HG03469 (cell line): ENCODE data around the gene SLC24A3.

ENCODE experiments used
- ATAC-seq: cut with Tn5 transposase; IDR thresholded peaks from one replicate; pipeline ENCODE4 v1.9.1; 2021; ENCODE audit warnings: mild to moderate bottlenecking, moderate library complexity, moderate number of reproducible peaks; ENCODE audit not compliant: unreplicated experiment

SLC24A3 gene

DNA sequence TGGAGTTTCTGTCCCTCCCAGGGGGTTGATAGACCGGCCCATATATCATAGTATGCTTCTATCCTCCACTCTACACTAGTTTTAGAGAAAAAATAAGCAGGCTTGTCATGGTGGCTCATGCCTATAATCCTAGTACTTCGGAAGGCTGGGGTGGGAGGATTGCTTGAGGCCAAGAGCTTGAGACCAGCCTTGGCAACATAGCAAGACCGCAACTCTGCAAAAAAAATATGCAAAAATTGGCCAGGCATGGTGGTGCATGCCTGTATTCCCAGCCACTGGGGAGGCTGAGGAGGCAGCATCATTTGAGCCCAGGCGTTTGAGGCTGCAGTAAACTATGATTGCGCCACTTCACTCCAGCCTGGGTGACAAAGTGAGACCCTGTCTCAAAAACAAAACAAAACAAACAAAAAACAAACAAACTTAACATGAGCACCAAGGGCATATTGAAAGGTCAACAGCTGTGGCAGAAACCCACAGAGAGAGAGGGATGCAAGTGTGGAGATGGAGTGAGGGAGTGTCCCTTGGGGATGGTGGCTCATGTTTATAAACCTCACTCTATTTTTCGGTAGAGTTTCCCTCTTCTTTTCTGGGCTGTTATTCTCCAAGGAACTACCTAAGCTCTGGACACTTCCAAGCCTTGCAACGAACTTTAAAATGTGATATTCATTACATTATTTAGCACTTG is 24.1 kb downstream of the SLC24A3 start:
- no peak for ATAC-seq

DNA sequence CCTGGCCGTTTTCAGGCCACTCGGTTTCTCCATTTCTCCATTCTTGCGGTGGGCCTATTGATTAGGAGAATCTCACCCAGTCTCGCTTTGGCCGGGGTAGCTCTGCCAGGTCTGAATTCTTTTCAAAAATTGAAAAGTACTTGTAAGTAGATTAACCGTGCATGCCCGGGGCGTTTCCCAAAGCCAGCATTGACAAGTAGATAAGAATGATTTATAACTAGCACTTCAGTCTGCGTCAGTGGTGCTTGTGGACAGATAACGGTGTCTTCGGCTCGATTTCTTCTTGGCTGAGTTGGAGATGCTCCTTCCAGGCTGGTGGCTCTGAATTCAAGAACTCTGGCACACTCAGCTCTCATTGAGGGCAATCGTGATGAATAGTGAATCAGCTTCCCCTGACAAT is 29.0 kb downstream of the SLC24A3 start:
- ATAC-seq = no peak

DNA sequence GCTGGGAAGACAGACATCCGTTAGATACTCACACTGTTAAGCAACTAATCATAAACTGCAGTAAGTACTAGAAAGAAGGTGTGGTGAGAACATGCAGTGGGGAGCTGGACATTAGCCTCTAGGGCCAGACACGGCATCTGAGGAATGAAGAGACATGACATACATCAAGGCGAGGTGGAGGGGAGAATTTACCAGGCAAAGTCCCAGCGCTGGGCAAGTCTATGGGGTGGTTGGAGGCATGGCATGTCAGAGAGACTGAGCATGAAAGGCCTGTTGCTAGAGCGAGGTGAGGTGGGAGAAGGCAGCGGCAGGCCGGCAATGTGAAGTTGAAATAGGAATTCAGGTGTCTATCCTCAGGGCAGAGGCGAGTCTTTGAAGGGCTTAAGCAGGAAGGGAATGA is 31.8 kb downstream of the SLC24A3 start:
- no peak for ATAC-seq

DNA sequence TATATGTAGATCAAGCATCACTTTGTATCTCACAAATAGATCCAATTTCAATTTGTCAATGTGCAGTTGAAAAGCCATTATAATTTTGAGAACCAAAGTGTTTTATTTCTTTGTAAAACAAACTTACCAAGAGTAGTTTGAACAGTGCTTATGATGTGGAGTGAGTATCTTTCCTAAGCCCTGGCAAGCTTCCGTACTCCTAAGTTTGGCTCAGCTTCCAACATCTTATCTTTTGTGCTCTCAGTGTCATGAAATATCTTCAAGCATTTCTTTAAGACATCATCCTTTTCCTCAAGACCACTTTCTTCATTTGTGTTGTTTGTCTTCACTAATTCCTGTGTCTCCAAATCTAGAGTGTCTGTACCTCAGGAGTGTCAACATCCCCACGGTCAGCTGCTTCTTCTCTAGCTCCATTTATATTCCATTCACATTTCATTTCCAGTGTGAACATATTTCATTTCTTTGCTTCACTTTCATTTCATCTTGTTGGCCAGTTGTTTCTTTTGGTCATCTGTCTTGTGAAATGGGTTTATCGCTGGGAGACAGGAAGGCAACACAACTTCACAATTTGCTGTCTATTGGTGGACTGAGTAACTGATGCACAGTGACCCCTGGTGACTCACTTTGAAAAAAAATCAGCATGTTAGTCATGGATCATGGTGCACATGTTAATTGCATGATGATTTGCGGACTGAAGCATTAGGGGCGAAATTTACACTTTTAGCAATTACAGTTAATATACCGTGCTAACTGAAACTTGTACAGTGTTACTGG is 36.9 kb downstream of the SLC24A3 start:
- ATAC-seq = no peak

DNA sequence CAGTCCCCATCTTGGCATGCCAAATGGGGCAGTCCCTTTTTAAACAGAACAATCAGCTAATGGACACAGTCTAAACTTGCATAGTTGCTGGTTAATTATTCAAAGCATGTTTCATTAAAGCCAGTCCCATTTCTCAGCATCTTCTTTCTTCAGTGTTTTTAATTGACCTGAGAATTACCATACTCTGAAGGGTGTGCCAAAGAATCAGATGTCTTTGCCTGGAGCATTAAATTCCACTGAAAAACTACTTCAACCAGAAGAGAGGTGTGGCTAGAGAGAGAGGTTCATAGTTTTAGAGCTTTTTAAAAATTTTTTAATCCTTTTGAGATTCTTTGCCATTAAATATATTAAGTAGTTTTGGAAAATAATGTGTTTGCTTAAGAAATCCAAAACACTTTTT is 37.9 kb downstream of the SLC24A3 start:
- no peak for ATAC-seq

DNA sequence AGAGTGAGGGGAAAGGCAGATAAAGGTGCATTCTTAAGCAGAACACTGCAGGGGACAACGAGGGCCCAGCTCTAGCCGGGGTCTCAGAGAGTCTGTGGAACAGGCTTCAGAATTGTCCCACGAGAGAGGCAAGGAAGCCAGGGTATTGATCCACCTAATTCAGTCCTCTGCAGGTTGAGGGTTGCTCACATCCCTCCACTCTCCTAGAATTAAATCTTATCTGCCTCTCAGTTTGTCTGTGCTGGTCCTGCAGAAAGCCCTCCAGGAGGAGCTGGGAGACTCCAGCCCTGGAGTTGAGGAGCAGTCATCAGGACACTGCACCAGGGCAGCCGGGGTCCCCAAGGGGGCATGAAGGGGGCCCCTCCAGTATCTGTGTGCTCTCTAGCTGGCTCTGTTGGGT is 39.1 kb downstream of the SLC24A3 start:
- ATAC-seq = no peak

DNA sequence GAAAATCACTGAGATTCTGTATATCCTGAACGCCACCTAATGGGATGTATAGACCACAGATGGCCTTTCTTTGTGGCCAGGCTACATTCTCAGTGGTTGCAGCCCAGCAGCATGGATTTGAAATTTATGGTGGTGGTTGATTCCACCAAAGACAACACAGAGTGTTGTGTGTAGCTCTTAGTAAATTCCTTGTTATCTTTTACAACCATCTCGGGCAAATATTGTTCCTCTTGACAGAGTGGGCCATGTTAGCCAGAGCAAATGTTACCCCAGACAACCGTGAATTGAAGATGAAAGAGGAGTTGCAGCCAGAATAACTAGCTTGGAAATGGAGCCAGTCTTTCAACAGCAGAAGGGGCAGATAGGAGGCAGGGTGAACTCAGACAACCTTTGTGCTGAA is 39.5 kb downstream of the SLC24A3 start:
- no peak for ATAC-seq

DNA sequence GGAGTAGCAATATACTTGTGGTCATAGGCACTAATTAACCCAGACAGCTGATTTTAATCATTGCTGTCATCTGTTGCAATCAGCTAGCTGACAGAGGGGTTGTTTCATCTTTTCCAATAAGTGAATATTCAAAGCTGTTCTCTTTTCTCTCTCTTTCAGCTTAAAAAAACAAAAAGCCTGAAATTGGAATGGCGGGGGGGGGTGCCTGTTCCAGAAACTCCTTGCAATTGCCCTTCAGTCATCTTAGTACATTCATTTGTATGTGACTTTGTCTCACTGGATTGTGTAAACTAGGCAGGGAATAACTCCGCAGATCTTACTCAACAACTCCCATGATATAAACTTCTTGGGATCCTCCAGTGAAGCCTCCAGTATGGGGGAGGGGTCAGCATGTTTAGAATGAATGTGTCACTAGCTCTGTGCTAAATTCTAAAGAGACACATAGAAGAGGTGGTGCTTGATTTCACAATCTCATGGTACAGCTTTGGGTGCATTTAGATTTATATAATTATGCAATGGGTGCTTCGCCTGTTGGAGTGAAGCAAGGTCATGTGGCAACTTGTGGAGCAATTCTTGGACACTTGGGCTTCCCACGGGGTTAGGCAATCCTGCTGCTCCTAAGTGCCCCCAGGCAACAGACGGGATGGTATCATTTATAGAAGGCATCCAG is 40.1 kb downstream of the SLC24A3 start:
- ATAC-seq = no peak

DNA sequence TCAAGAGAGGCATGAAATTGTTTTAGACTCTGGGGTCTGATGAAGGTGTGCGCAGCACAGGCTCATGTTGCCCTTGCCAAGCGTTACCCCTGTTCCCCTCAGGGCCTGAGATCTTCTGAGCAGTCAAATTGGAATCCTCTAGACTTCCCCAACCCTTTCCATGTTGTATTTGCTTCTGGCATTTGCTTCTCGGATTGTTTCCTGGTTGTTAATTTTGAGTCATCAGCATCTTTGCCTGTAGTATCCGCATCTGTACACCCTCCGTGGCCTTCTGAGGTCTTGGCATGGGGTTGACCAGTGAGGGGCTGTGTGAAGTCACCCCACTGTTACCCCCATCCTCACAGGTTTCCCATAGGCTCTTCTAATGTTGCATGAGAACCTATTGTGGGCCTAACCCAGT is 40.9 kb downstream of the SLC24A3 start:
- ATAC-seq = no peak

DNA sequence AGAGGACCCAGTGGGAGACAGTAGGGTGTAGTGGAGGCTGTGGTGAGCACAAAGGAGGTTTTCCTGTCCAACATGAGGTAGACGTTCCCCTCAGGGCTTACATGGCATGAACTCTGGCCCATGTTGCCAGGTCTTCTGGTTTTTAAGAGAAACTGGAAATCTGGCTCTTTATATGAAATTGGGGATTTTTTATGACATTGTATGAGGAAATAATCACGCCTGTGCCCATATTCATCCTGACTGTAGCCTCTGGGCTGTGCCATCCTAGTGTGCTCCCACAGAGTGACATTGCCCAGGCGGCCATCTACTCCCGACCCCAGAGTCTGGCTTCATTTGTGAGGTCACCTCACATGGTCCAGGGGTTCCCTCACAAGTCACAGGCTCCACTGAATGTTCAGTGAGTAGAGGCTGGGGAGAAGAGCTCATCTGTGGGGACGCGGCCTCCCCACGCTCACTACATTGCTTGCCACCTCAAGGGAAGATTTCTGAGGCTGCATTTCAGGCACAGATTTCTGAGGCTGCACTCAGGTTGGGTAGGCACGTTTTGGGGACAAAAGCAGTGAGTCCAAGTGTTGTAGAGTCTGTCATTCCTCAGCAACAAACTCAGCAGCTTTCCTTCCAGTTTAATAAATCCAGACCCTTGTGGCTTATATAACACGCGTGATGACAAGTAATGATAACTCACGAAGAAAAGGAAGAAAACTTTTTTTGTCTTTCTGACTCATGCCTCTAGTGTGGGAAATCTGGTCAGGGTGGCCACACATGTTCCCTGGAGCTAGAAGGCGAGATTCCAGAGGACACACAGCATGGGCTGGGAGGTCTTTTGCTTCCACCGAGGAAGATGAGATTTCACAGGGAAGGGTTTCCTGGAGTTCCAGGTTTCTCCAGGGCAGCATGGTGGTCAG is 41.7 kb downstream of the SLC24A3 start:
- ATAC-seq = no peak

DNA sequence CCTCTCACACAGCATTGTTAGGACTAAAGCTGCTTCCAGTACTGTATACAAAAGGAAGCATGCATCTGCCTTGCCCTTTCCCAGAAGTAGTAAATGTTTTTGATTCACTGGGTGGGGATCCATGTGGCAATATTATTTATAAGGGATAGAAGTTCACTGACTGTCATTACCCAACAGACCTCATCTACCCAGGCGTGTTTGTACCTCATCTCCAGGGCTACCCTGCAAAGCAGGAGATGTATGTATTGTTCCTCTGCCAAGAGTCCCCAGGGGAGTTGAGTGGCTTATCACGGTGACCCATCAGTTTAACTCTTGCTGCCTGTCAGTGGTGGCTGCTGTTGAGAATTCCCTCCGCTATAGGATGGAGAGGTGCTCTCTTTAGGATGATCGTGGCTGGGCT is 42.5 kb downstream of the SLC24A3 start:
- no peak for ATAC-seq

DNA sequence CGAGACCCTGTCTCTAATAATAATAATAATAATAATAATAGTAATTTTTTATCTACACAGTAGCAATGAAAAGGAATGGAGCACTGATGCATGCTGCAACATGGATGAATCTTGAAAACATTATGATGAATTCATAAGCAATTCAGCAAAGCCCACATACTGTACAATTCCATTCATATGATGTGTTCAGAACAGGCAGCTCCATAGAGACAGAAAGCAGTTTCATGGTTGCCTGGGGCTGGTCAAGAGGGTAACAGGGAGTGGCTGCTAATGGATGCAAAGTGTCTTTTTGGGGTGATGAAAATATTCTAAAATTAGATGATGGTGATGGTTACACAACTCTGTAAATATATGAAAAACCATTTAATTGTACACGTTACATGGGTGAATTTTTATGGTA is 43.6 kb downstream of the SLC24A3 start:
- ATAC-seq = no peak

DNA sequence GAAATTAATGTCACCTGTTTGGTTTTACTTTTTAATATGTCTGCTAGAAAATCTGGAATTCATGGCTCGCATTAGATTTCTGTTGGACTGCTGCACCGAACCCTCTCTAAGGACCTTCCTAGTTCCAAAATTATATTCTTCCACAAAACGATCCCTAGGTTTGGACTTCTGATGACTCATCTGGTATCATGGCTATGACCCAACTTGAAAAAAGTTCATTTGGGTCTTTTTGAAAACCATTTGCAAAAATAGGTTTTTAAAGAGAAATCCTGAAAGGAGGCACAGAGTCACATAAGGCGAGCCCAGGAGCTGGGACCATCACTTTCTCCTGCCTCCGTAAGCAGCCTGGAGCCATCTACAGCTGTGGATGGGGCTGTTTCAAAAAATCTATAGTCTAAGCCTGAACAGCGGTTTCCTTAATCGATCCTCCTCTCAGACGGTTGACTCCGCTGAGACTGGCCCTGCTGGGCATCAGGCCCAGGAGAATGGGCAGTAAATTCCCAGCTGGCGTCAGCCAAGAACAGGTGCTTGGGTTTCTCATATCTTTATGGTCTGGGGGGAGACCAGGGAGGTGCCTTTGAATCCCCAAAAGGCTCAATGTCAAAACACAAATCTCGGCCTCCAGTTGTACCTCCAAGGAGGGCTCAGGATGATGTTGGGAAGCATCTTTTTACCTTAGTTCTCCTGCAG is 44.6 kb downstream of the SLC24A3 start:
- no peak for ATAC-seq

DNA sequence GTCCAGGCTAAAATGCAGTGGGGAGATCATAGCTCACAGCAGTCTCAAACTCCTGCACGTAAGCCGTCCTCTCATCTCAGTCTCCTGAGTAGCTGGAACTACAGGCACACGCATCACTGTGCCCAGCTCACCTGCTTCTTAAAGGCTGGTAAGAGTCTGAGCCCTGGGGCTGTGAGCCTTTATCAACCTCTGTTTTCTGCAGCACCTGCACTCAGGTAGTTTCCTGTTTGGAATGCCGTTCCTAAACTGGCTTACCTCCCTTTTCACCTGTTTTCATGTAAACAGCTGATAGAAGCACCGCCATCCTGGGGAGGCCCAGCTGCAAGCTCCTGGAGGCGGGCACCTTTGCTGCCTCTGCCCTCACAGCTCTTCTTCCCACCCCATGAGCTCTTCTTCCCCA is 45.4 kb downstream of the SLC24A3 start:
- no peak for ATAC-seq

DNA sequence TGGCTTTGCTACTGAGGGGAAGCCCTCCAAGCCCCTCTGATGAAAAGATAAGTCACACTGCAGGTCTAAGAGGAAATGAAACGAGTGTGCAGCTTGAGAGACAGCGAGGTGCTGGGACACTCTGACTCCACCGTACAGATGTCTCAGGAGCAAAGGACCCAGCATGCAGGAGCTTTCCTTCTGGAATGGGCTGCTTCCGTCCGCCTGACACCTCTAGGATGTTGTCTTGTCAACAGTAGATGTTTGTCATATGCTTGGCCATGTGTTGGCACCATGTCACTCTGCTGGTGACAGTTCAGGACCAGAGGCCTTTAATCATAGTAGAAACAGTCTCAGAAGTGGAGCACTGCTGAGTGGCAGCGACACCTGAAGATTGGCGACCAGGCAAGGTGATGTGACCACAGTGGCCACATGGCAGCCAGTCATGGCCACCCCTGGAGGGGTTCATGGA is 46.7 kb downstream of the SLC24A3 start:
- no peak for ATAC-seq

DNA sequence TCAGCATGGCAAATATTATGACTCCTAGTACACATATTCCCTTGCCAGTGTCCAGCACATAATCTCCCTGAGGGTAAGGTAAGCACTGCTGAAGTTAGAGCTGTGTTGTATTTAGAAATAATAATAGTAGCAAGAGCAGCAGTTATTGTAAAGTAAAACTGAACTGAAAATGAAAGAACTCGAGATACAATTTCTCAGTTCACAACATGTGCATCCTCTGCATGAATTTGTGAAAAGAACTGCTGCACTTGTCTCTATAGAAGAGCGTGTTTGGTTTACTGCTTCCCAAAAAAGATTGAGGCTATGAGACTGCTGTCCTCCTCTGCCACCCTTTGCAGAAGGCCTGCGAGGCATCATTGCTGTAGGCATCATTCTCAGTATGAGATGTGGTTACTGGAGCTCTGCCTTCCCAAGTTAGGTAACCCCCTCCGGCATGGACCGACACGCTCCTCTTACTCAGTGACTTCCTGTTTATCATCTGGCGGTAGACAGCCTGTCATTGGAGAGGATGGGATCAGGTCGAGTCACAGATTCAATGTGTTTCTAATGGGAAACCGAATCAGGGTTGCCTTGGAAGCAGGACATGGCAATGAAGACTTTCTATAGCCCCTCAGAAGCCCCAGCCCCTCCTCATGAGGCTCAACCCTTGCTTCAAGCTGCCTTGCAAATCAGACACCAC is 48.1 kb downstream of the SLC24A3 start:
- ATAC-seq = no peak

DNA sequence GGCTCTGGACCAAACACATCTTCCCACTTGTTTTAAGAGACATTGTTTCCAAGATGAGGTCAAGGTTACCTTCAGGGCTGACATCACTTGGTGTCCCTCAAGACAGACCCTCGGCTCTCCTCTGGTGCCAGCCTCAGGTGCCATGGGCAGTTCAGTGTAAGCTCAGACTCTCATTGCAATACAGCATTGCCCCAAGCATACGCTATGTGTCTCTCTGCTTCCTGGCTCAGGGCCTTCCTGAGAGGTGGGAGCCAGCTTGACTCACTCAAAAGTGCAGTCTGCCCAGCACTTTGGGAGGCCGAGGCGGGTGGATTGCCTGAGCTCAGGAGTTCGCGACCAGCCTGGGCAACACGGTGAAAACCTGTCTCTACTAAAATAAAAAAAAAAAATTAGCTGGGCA is 51.7 kb downstream of the SLC24A3 start:
- ATAC-seq = no peak

DNA sequence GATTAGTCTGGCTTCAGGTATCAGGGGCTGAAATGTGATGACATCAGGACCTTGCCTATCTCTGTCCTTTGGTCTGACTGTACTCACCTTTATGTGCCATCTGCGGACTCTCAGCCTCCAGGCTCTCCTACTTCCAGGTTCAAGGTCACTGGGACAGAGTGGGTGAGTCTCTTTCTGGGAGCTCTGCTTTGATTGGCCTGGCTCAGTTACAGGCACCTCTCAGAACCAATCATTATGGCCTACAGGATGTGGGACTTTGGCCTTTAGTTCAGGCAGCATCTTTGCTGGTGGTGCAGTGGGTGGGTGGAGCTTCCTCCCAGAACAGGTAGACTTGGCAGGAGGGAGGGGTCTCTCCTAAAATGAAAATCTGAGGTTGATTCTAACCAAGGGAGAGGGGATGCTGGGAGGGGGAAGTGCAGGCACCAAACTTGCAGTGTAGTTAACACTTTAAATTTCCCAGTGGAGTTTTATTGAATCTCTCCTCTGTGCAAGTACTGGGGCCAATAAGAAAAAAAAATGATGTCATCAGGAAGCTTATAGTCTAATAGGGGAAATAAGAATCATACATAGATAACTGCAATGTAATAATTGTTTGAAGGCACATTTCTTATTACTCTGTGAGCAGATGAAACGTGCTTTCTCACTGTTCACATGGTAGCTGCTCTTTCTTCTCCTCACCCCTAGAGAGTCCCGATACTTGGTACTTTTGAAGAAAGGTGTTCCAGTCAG is 53.4 kb downstream of the SLC24A3 start:
- ATAC-seq = no peak

DNA sequence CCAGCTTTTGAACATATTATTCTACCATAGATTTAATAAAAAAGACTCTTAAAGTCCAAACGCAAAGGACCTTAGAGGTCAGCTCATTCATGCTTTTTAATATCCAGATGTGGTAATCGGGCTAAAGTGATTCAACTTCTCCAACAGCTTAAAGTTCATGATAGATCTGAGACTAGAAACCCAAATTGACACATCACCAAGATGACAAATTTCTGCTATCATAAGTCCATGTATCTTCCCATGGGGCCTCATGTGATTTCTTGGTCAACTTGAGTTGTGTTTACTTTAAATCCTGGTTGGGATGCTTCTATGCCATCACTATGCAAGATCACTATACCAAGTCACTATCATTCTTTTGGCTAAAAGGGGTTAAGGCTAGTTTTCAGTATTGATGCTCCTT is 56.0 kb downstream of the SLC24A3 start:
- ATAC-seq = no peak
